Lower lobe of right lung (tissue), 2 donors: ENCODE results near the gene MED10. TPM values are rescaled to one million over a fixed set of nuclear protein-coding genes. Genes with fewer than 3 reads are reported as not detected.
"Not testable (repeated sequence)": the region's sequence is repeated elsewhere in the genome, so short reads cannot be mapped to it uniquely, and the experiment has no call there.

Source experiments
- ATAC-seq, 2 donors: fragments of 200-7000 bp; cut with Tn5 transposase; one replicate each; pipeline ENCODE4 v1.9.1; 2020 to 2022; ENCODE audit warnings: mild to moderate bottlenecking in 2 of 2, moderate library complexity in 2 of 2
- DNase-seq: peaks from one replicate; pipeline ENCODE4 v3.0.0-alpha.2; 2020
- H3K27ac ChIP-seq: fragments of 200-600 bp; one replicate; pipeline ENCODE4 v1.8.0; 2022
- H3K27me3 ChIP-seq: fragments of 200-600 bp; one replicate; pipeline ENCODE4 v1.8.0; 2022; ENCODE audit warnings: low read depth
- H3K36me3 ChIP-seq: fragments of 200-600 bp; one replicate; pipeline ENCODE4 v1.8.0; 2022; ENCODE audit warnings: mild to moderate bottlenecking
- H3K4me1 ChIP-seq: fragments of 200-600 bp; one replicate; pipeline ENCODE4 v1.8.0; 2022
- H3K4me3 ChIP-seq: fragments of 200-600 bp; one replicate; pipeline ENCODE4 v1.8.0; 2022; ENCODE audit warnings: mild to moderate bottlenecking
- H3K9me3 ChIP-seq: fragments of 200-600 bp; one replicate; pipeline ENCODE4 v1.8.0; 2022
- intact Hi-C: fragments of 100-400 bp; cut with DNase I; formaldehyde crosslinking; loops from one replicate; pipeline ENCODE4 v1.11.0; 2022
- total RNA-seq: library from RNA; stranded (reverse); fragmentation: NEBNext Ultra II Directional; extraction: Animal tissue kit (Norgen Biotek cat#: 25700); gene quantifications from one replicate; pipeline ENCODE4 v1.2.1, GENCODE V29; 2021
- TF ChIP-seq, protein P1 (sequence below): fragments of 200-600 bp; IDR thresholded peaks from one replicate; pipeline ENCODE4 v1.8.0; 2022; ENCODE audit warnings: antibody characterized with exemption, mild to moderate bottlenecking
- donor health status: DM: no; HTN: yes; CAD: no; lungs with severe emphysema.

The MED10 gene
- total RNA-seq, 1 donor from 2014 or later, result 30.3 TPM

DNA sequence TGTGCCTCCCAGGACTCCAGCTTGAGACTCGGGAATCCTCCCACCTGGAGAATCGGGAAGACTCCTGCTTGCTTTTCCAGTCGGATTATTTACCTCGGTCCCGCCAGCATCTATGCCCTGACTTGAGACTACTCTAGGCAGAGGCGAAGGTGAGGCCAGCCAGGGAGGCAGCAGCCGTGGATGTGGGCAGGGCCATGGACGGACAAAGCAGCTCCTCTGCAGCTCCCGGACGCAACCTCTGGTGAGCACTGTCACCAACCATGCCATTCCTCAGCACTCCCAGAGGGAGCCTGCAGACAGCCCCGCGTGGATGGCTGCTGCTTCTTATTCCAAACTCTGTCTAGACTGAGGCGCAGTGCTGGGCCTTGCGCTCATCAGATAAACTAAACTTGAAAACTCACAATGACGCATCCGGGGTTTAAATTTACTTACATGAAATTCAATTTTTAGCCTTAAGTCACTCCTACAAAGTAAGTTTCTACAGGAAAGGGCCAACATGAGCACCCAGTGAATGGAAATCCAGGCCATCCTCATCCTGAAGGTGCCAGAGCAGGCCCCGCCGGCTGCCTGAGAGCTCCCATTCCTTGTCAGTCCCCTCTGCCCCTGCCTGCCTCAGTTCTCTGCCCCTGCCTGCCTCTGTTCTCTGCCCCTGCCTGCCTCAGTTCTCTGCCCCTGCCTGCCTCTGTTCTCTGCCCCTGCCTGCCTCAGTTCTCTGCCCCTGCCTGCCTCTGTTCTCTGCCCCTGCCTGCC is 17.8 kb downstream of the MED10 start:
- intact Hi-C loops, result no loop called here
- H3K27ac ChIP-seq, result no peak overlapping the region
- H3K9me3 ChIP-seq, result no peaks in the 10 kb centered on the region
- H3K4me3 ChIP-seq, result no peak overlapping the region
- TF ChIP-seq, protein P1, sequence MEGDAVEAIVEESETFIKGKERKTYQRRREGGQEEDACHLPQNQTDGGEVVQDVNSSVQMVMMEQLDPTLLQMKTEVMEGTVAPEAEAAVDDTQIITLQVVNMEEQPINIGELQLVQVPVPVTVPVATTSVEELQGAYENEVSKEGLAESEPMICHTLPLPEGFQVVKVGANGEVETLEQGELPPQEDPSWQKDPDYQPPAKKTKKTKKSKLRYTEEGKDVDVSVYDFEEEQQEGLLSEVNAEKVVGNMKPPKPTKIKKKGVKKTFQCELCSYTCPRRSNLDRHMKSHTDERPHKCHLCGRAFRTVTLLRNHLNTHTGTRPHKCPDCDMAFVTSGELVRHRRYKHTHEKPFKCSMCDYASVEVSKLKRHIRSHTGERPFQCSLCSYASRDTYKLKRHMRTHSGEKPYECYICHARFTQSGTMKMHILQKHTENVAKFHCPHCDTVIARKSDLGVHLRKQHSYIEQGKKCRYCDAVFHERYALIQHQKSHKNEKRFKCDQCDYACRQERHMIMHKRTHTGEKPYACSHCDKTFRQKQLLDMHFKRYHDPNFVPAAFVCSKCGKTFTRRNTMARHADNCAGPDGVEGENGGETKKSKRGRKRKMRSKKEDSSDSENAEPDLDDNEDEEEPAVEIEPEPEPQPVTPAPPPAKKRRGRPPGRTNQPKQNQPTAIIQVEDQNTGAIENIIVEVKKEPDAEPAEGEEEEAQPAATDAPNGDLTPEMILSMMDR, result no peak
- DNase-seq, result no peak
- ATAC-seq, result no peak
- no peaks in the 10 kb centered on the region for H3K27me3 ChIP-seq
- H3K4me1 ChIP-seq, result no peaks in the 10 kb centered on the region
- peaks cover 19% of the 10 kb centered on the region for H3K36me3 ChIP-seq

DNA sequence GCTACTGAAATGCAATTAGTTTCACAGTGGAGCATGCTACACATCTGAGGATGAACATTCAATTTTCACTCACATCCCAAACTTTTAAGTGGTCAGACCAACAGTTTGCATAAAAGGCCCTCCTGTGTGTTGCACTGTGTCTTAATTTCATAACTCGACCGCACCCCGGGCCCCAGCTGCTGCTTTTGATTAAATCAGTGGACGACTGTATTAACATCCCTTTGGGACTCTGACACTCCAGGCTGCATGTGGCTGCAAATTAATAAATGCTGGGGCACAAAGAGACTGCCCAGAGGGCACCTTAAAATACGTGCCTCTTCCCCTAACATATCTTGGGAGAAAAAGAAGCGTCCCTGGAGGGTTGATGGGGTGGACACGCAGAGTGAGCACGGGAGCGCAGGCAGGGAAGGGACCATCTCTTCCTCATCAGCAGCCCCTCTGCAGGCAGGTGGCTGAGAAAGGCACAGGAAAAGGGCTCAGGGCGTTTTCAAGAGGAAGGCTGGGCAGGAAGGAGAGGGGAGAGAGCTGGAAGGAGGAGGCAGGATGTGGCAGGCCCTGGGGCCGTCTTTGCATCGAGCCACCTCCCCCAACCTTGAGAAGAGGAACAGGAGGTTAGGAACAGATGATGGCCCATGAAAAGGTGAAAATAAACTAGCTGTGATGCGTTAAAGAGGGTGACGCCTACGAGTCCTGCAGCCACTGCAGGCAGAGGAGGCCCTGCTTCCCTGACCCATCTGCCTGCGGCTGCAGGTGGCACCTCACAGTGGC is 18.6 kb downstream of the MED10 start:
- ATAC-seq (no peak), DNase-seq (no peak)
- Histone ChIP-seq H3K36me3 (peaks cover 18% of the 10 kb centered on the region), H3K4me3 (no peak overlapping the region), H3K9me3 (no peaks in the 10 kb centered on the region), H3K27ac (no peak overlapping the region), H3K4me1 (no peaks in the 10 kb centered on the region), H3K27me3 (no peaks in the 10 kb centered on the region)
- intact Hi-C loops, result no loop called here
- TF ChIP-seq, protein P1, result no peak

DNA sequence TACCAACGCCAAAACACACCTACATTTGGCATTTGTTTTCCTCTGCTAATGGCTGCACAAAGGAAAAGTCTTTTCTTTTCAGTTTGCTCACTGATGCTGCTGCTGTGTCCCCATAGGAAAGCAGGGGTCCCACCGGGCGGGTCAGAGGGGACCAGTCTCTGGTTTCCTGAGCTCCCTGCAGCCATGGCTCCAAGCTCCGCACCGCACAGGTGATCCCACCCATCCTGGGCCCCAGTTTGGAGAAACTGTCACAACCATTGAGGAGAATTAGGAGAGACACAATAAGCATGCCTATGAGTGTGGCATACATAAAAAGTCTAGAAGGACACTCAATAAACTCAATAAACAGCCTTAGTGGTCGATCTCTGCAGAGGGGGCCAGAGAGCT is 19.9 kb downstream of the MED10 start:
- H3K4me1 ChIP-seq, result no peaks in the 10 kb centered on the region
- no peaks in the 10 kb centered on the region for H3K27me3 ChIP-seq
- DNase-seq (no peak), ATAC-seq (no peak)
- H3K9me3 ChIP-seq, result no peaks in the 10 kb centered on the region
- H3K36me3 ChIP-seq, result peaks cover 18% of the 10 kb centered on the region
- no peak overlapping the region for H3K4me3 ChIP-seq
- intact Hi-C loops, result no loop called here
- TF ChIP-seq, protein P1, result no peak
- no peak overlapping the region for H3K27ac ChIP-seq

DNA sequence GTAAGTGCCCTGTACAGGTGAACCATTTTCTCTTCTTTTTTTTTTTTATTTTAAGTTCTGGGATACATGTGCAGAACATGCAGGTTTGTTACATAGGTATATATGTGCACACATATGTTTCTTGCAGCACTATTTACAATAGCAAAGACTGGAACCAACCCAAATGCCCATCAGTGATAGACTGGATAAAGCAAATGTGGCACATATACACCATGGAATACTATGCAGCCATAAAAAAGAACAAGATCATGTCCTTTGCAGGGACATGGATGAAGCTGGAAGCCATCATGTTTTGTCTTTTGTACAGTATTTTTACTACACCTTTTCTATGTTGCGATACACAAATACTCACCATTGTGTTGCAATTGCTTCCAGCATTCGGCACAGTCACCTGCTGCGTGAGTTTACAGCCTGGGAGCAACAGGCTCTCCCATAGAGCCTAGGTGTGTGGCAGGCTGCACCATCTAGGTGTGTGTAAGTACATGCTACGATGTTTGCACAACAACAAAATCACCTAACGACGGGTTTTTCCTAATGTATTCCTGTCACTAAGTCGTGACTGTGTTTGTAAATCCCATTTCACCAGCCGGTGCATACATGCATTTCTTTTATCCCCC is 20.4 kb downstream of the MED10 start:
- H3K27me3 ChIP-seq, DNase-seq, H3K4me3 ChIP-seq, H3K4me1 ChIP-seq, H3K9me3 ChIP-seq, intact Hi-C loops, ATAC-seq, H3K27ac ChIP-seq: not testable (repeated sequence)
- H3K36me3 ChIP-seq, result peaks cover 18% of the 10 kb centered on the region

DNA sequence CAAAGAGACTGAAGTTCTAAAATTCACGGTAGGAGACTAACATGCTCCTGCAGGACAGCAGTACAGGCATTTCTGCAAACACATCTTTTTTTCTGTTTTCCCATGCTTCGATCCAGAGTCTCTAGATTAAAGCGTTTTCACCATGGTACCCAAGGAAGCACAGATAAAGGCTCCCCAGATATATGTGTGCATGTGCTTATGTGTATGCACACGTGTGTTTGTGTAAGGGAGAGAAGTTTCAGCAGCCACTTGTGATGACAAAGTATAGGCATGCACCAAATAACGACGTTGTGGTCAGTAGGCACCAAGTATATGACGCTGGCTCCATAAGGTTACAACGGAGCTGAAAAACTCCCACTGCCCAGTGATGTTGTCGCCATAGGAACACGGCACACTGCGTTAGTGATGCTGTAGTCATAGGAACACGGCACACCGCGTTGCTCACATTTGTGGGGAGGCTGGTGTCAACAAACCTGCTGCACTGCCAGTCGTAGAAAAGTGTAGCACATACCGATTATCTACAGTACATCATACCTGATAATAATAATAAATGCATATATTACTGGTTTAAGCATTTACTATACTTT is 21.7 kb downstream of the MED10 start:
- no peaks in the 10 kb centered on the region for H3K9me3 ChIP-seq
- no peak for DNase-seq
- intact Hi-C loops, result no loop called here

More for the DNA sequence above, 21.7 kb downstream of the MED10 start:
- Histone ChIP-seq H3K27ac (no peak overlapping the region), H3K4me3 (no peak overlapping the region), H3K4me1 (no peaks in the 10 kb centered on the region), H3K27me3 (no peaks in the 10 kb centered on the region), H3K36me3 (peaks cover 10% of the 10 kb centered on the region)
- TF ChIP-seq, protein P1, result no peak
- ATAC-seq, result no peak
